ENCODE data around the gene POU1F1.
A peak's percentile ranks its signal among the peaks of the same experiment; 100 is the strongest.
"Not testable (repeated sequence)": the region's sequence is repeated elsewhere in the genome, so short reads cannot be mapped to it uniquely, and the experiment has no call there.

The POU1F1 gene, protein sequence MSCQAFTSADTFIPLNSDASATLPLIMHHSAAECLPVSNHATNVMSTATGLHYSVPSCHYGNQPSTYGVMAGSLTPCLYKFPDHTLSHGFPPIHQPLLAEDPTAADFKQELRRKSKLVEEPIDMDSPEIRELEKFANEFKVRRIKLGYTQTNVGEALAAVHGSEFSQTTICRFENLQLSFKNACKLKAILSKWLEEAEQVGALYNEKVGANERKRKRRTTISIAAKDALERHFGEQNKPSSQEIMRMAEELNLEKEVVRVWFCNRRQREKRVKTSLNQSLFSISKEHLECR

GRCh38 chr3:87276484-87276883 is at the start of gene POU1F1:
Gene POU1F1 (minus strand): TSS chr3:87276584. CDS start chr3:87276462, 122 bp downstream.
- no peak for DNase-seq

DNA sequence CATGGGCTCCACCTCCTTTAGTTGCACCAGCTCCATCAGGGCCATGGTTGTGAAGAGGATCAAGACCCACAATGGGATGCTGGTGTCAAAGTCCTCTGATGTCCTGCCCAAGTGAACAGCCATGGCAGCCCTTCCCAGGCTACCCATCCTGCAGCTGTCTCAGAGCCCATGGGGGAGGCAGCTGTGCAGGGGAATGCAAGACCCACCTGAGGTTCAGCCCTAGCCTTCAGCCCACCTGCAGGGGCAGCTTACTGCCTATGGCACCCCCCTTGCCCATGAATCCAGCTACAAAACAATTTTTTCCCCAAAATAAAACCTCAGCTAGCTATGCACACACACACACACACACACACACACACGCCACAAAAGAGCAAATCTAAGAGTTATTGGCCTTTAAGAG is 48.2 kb upstream of the POU1F1 start:
- no peak for DNase-seq

- no peak for DNase-seq
These were observed 44.6 kb upstream of the POU1F1 start for GRCh38 chr3:87320756-87321626.

GRCh38 chr3:87318617-87319021 is 42.2 kb upstream of the POU1F1 start:
- peak; percentile 11 for DNase-seq

DNA sequence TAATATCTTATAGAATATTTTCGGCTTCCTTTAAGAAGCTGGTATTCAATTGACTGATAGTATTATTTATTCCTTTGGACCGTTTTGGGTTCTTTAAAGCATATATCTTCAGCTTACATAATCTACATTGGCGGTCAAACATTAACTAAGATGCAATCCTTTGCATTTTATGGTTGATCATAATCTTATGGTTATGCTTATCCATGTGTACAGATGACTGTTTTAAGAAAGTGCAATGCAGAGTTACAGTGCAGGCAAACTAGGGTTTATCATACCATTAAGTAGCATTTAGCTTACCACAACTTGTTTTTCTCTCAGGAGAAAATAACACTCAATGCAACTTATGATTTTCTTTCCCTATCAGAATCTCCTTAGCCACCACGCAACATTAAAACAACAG is 41.4 kb upstream of the POU1F1 start:
- DNase-seq: no peak

GRCh38 chr3:87313641-87314040 is 37.3 kb upstream of the POU1F1 start:
- DNase-seq: no peak

- peak; percentile 28 for DNase-seq
These were observed 34.9 kb upstream of the POU1F1 start for GRCh38 chr3:87311309-87311708.

- DNase-seq: no peak
These were observed 33.2 kb upstream of the POU1F1 start for GRCh38 chr3:87309601-87310000.

DNA sequence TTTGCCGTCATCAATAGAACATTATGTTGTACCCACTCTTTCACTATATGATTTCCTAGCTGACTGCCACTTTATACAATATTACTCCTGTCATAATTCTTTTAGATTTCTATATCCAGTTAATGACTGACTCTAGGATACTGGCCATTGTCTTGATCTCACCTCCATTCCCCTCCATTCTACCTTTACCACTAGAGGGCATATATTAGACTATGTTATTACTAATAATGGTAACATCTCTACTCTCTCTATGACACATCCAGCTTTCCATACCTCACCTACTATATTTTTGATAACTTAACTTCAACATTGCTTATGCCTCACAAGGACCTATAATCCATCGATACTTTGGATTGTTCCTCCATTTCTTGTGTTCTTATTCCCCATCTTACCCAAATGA is 31.4 kb upstream of the POU1F1 start:
- no peak for DNase-seq

DNA sequence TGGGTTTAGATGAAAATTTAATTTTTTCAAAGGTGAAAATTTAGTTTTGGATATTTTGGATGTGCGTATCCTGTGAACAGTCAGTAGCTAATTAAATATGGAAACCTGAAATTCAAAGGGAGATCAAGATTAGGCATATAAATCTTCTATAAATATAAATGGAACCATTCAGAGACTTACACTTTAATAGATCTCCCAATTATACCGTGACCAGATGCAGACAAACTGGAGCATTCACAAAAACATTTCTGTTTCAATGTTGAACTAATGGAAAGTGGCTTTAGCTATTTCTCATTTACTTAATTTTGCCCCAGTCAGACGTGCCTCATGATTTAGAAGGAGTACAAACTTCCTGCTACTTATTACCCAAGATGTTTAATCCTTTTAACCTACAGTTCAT is 29.1 kb upstream of the POU1F1 start:
- DNase-seq: no peak

- not testable (repeated sequence) for DNase-seq
These were observed 28.6 kb upstream of the POU1F1 start for GRCh38 chr3:87305031-87305430.

DNA sequence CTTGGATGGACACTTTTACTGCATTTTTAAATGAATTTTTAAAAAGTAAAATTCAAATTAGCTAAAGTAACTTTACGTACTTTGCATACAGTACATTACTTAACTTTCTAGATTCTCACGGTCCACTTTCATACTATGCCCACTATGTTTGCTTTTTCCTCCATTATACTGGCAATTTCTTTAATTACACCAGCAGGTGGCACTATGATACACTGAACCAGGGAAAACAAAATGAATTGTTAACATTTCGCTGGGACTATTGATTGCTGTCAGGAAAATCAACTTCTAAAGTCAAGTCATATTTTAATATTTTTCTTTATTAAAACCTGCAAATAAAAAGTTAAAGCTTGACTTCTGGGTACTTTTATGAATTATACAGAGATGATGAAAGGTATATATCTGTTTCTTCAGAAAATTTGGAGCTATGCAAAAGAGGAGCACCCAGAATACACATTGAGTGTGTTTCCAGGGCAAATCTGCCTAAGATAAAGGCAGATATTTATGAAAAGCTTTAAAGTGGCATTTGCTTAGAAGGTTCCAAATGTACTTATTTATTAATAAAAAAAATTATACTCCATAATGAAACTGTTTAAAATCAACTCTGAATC is 21.8 kb upstream of the POU1F1 start:
- DNase-seq: peak; percentile 43

GRCh38 chr3:87288446-87288845 is 12.1 kb upstream of the POU1F1 start:
- no peak for DNase-seq

DNA sequence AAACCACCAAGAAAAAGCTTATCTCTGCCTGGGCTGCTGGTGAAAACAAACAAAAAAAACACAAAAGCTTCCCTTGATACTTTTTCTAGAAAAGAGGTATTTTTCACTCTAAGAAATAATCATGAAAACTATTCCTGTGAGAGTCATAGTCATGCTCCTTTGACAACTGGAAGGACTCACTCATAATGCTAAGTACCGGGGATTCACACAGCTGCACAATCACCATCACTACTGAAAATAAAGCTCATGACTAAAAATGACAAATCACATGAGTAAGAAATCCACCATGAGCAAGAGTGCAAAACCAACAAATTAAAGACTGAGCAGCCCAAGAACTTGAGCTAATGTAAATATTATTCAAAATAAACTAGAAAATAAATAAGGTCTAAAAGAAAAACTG is 10.6 kb upstream of the POU1F1 start:
- DNase-seq: peak; percentile 50

GRCh38 chr3:87272718-87273341 is 3.6 kb downstream of the POU1F1 start:
- DNase-seq: no peak

DNA sequence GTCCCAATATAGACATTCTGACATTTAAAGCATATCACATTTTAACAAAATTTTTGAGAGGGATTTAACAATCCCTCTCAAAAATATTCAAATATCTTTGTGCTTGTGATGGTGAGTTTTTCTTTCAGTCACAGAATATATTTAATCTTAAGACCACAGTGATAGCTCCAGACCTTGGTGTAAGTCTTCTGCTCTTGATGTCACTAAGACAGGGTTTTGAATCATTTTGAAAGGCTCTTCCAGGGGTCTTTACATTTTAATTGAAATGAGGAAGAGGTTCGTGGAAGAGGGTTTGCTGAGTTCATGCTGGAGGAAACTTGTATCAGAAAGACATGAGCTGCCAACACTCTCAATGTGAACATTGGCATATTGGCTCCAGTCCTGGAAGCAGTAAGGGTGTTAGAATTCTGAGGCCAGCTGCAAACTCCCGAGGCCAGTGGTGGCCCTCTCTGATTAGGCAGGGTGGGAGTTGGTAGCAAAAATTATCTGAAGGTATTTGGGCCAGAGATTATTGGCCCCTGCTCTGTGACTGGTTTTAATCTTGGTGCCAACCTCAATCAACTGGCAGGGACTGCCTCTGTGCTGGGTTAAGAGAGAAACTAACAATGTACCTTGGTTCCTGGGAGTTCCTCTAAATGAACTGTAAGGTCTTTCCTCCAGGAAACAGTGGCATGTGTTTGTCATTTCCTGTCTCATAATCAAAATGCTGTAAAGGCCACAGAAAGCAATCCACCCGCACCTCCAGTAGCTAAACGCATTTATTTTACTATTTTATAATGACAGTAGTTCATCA is 5.3 kb downstream of the POU1F1 start:
- peak; percentile 11 for DNase-seq

GRCh38 chr3:87269723-87270122 is 6.7 kb downstream of the POU1F1 start:
- DNase-seq: no peak

DNA sequence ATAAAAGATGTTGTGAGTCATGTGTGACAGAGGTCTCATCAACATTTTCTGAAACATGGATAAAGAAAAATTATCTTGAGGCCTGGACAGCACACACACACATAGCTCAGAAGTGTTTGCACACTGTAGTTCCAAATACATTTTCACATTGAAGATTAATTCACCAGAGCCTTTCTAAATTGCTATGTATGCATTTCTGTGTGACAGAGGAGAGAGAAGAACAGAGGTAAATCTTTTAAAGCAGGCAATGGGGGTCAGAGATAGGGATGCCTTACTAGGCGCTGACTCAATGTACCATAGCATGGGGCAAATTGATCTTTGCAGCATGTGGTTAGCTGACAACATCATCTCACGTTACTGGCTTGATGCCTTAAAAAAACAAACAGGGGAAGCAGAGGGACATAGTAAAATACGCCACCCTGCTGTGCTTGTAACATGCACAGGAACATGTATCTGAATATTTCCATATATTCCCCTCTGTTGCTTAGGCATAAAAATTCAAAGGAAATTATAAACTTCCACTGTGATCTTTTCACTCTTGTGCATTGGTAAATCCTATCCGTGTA is 7.7 kb downstream of the POU1F1 start:
- peak; percentile 4 for DNase-seq

GRCh38 chr3:87267953-87268645 is 8.3 kb downstream of the POU1F1 start:
- DNase-seq: no peak

GRCh38 chr3:87261925-87262324 is 14.5 kb downstream of the POU1F1 start:
- DNase-seq: no peak

- DNase-seq: peak; percentile 45
These were observed 16.1 kb downstream of the POU1F1 start for GRCh38 chr3:87260270-87260669.

Data from fibroblast of skin of right biceps (primary cell).